Pancreas (tissue), 10 donors: ENCODE data around the gene SMAD6. TPM values are rescaled to one million over a fixed set of nuclear protein-coding genes. Genes with fewer than 3 reads are reported as not detected.

Experiments used
- ATAC-seq, 4 donors: fragments of 200-7000 bp; cut with Tn5 transposase; one replicate each; pipeline versions ENCODE4 v1.8.0 to v1.9.1; 2020; ENCODE audit warnings: mild to moderate bottlenecking in 4 of 4, moderate library complexity in 4 of 4
- DNase-seq, 6 donors: peaks; one replicate each; pipeline ENCODE4 v3.0.0-alpha.2; 2020
- FAIRE-seq: peaks from 2 replicates; lab custom pipeline; 2012; peaks lifted over from hg19 to GRCh38; lab: Jason Lieb, UNC
- H3K27ac ChIP-seq, 4 donors: fragments of 200-600 bp; sonication (generic); 1 replicate in 3 of 4; 2 replicates in 1 of 4; pipeline versions ENCODE4 v1.5.0 to v1.8.0; 2020
- H3K27me3 ChIP-seq, 4 donors: fragments of 200-600 bp; one replicate each; pipeline ENCODE4 v1.8.0; 2021
- H3K36me3 ChIP-seq, 3 donors: fragments of 200-600 bp; sonication (generic) in 1 of 3; one replicate each; pipeline versions ENCODE4 v1.5.0 to v1.8.0; 2020 to 2021
- H3K4me1 ChIP-seq, 3 donors: fragments of 200-600 bp; one replicate each; pipeline ENCODE4 v1.8.0; 2021
- H3K4me3 ChIP-seq, 4 donors: fragments of 200-600 bp; sonication (generic) in 2 of 4; one replicate each; pipeline versions ENCODE4 v1.5.0 to v1.8.0; 2020 to 2021
- H3K9me3 ChIP-seq, 4 donors: fragments of 200-600 bp; one replicate each; pipeline ENCODE4 v1.8.0; 2021
- CTCF ChIP-seq, 4 donors: fragments of 200-600 bp; sonication (generic) in 3 of 4; IDR thresholded peaks; one replicate each; pipeline versions ENCODE4 v1.5.0 to v1.8.0; 2021; ENCODE audit warnings: antibody characterized with exemption in 4 of 4
- WGBS, 2 donors: extraction: QIAGEN DNeasy Blood & Tissue Kit; methylation state at CpG; one replicate each; pipeline ENCODE4 v1.1.7; 2013; 5-methylcytosine and 5-hydroxymethylcytosine counted together
- intact Hi-C, 3 donors: fragments of 100-400 bp; cut with DNase I; formaldehyde crosslinking; loops; one replicate each; pipeline versions ENCODE4 v1.11.1 to v1.14.2; 2022
- polyA plus RNA-seq, 2 donors: library from polyadenylated mRNA; stranded (reverse); fragments of 200-250 nt; gene quantifications; one replicate each; pipeline ENCODE4 v1.2.3, GENCODE V29; 2013
- total RNA-seq, 6 donors: library from RNA; stranded (reverse); fragmentation: NEBNext Ultra II Directional in 4 of 6; extraction: Animal tissue kit (Norgen Biotek cat#: 25700) in 4 of 6; gene quantifications; one replicate each; pipeline versions ENCODE4 v1.2.1 to v1.2.4, GENCODE V29; 2021 to 2023
- donor health status: healthy with polysubstance abuse.
- donor health status: DM: no; HTN: no; CAD: no; lungs with moderate emphysema.
- donor health status: DM: no; HTN: no; CAD: no.
- donor health status: control.
- donor health status: control.
- donor health status: Bipolar disorder and iron deficiency.
- donor health status: DM: yes; HTN: yes; CAD: no.
- donor health status: DM: no; HTN: no; CAD: no.
- donor health status: DM: no; HTN: no; CAD: no.
- donor health status: DM: yes; HTN: yes; CAD: no.

SMAD6 gene
- total and polyA plus RNA-seq, 8 donors: 2.6 to 13.1 (median 3.2) TPM

- FAIRE-seq (no peak), DNase-seq (peak in 1 of 6 donors; percentile 26), ATAC-seq (peak in 3 of 4 donors; percentile 4 to 21 (median 9))
- Histone ChIP-seq H3K36me3 (no peaks in the 10 kb centered on the region), H3K27ac (peak overlapping the region; percentile 39 to 76 (median 64)), H3K4me3 (no peak overlapping the region), H3K9me3 (no peaks in the 10 kb centered on the region), H3K27me3 (no peaks in the 10 kb centered on the region), H3K4me1 (peaks cover 0 to 11% (median 9%) of the 10 kb centered on the region in 3 donors)
- TF ChIP-seq CTCF (IDR thresholded peaks at IDR 0.05): no peak
- 81 to 84% methylated on average over 13 of the region's 13 CpGs for WGBS, 2 donors
- intact Hi-C loops: no loop called here
These were observed 100.3 kb downstream of the SMAD6 start for GRCh38 chr15:66802025-66803001.

DNA sequence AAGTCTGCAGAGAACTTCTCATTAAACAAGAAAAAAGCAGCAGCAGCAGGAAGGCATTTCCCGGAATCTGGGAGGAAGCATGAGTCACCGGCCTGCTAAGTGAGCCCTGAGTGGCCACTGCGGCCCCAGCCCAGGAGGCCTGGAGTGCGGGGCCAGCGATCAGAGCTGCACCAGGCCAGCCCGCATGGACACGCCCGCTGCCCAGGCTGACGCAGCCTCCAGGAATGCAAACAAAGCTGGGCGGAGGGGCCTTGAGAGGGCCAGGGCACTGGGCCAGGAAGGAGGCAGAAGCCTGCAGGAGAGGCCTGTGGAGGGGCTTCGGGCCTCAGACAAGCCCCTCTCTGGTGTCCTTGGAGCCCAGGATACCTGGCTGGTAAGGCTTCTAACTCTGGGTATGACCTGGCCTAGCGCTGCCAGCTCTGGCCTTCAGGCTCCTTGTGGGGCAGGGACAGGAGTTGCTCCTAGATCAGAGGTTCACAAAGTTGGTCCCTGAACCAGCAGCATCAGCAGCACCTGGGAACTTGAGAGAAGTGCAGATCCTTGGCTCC is 101.2 kb downstream of the SMAD6 start:
- no peak for FAIRE-seq
- Histone ChIP-seq H3K27me3 (no peaks in the 10 kb centered on the region), H3K27ac (peak overlapping the region; percentile 39 to 76 (median 64)), H3K36me3 (no peaks in the 10 kb centered on the region), H3K4me3 (no peak overlapping the region), H3K9me3 (no peaks in the 10 kb centered on the region), H3K4me1 (peaks cover 0 to 11% (median 9%) of the 10 kb centered on the region in 3 donors)
- intact Hi-C loops: no loop called here
- TF ChIP-seq CTCF (IDR thresholded peaks at IDR 0.05): no peak
- 10% methylated on average over 12 of the region's 12 CpGs for WGBS, 2 donors
- ATAC-seq: peak; percentile 99 to 100 (median 99)
- DNase-seq: peak; percentile 82 to 94 (median 90)

DNA sequence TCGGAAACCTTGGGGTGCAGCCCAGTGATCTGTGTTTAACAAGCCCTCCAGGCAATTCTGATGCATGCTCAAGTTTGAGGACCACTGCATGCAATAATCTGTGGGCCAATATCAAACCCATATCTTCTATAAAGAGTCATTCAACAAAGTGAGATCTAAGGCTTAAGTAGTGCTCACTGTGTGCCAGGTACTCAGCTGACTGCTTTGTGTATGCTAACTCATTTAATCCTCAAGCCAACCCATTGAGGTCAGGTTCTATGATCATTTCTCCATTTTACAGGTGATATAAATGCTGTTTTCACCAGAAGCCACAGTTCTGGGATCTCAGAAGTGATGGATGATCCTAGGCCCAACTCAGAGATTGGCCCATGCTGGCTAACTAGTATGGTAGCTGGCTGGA is 101.7 kb downstream of the SMAD6 start:
- intact Hi-C loops: no loop called here
- WGBS, 2 donors: 89 to 93% methylated on average over 1 of the region's 1 CpG
- TF ChIP-seq CTCF (IDR thresholded peaks at IDR 0.05): no peak
- Histone ChIP-seq H3K9me3 (no peaks in the 10 kb centered on the region), H3K27ac (peak overlapping the region; percentile 39 to 76 (median 64)), H3K36me3 (no peaks in the 10 kb centered on the region), H3K27me3 (no peaks in the 10 kb centered on the region), H3K4me1 (peaks cover 0 to 11% (median 9%) of the 10 kb centered on the region in 3 donors), H3K4me3 (no peak overlapping the region)
- no peak for FAIRE-seq
- DNase-seq: no peak
- peak in 1 of 4 donors; percentile 5 for ATAC-seq

DNA sequence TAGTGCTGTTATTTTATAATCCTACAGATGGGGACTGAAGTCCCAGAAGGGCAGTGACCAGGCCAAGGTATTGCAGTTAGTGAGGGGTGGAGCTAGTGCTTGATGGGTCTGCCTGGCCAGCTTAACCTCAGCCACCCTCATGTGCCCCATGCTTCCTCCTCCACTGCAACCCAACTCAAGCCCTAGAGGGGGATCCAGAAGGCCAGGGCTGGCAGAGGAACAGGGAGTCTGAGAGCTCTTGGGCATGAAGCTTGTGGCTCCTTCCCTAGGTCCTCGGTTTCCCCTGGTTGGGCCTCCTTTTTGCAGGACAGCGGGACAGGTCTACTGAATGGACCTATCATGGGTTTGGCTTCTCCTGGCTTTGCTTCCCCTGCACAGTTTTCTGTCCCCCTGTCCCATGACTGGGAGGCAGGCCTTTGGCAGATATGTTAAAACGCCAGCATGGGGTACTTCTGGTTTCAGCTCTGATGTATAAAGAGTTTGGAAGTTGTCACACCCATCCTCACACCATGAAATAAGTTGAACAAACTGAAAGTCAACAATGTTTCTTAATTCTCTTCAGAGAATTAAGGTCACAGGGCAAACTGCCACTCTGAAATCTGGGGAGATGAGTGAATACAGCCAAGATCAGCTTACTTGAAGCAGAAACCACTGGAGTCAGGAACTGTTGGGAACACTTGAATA is 103.3 kb downstream of the SMAD6 start:
- no peak for ATAC-seq
- Histone ChIP-seq H3K4me3 (no peak overlapping the region), H3K27me3 (no peaks in the 10 kb centered on the region), H3K9me3 (no peaks in the 10 kb centered on the region), H3K27ac (no peak overlapping the region), H3K4me1 (peaks cover 0 to 11% (median 9%) of the 10 kb centered on the region in 3 donors), H3K36me3 (no peaks in the 10 kb centered on the region)
- no peak for DNase-seq
- intact Hi-C loops: no loop called here
- TF ChIP-seq CTCF (IDR thresholded peaks at IDR 0.05): no peak
- 92 to 96% methylated on average over 3 of the region's 3 CpGs for WGBS, 2 donors
- no peak for FAIRE-seq
